Measurements from ENCODE around the gene RNF151.

DNA sequence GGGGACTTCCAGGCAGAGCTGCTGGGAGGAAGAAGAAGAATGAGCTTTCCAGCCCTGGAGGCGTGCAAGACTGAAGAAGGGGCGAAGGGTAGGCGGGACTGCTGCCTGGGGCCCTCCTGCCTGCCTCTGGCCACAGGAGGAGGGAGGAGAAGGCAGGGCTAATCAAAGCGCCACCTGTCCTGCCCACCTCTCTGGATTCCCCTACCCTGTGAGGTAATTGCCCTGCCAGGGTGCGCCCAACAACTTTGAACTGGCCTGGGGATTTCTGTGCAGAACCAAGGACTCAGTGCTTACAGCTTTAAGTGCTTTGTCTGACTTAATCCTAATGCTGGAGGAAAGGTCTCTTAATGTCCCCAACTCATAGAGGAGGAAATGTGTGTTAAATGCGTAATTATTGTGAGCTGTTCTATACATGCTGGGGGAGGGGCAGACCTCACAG lies 14.8 kb downstream of the RNF151 start, which contains the start of gene NOXO1:
- no peak for TF ChIP-seq EZH2 (conservative IDR thresholded peaks at IDR 0.05; ENCODE audit: low read depth, low read length)
- TF ChIP-seq SRF (IDR thresholded peaks at IDR 0.05; ENCODE audit: low read depth, low read length), result no peak
- TF ChIP-seq NR2F1 (CRISPR knock-in tag; IDR thresholded peaks at IDR 0.05), result no peak
- TF ChIP-seq FOXP1 (IDR thresholded peaks at IDR 0.05), result no peak
- TF ChIP-seq FOXP1 (CRISPR knock-in tag; IDR thresholded peaks at IDR 0.05), result no peak
- no peak for TF ChIP-seq ZNF878 (CRISPR knock-in tag; IDR thresholded peaks at IDR 0.05)
- TF ChIP-seq FOXM1 (CRISPR knock-in tag; IDR thresholded peaks at IDR 0.05), result no peak
- TF ChIP-seq ZNF232 (CRISPR knock-in tag; IDR thresholded peaks at IDR 0.05; ENCODE audit: borderline replicate concordance), result no peak
- TF ChIP-seq, protein P1, sequence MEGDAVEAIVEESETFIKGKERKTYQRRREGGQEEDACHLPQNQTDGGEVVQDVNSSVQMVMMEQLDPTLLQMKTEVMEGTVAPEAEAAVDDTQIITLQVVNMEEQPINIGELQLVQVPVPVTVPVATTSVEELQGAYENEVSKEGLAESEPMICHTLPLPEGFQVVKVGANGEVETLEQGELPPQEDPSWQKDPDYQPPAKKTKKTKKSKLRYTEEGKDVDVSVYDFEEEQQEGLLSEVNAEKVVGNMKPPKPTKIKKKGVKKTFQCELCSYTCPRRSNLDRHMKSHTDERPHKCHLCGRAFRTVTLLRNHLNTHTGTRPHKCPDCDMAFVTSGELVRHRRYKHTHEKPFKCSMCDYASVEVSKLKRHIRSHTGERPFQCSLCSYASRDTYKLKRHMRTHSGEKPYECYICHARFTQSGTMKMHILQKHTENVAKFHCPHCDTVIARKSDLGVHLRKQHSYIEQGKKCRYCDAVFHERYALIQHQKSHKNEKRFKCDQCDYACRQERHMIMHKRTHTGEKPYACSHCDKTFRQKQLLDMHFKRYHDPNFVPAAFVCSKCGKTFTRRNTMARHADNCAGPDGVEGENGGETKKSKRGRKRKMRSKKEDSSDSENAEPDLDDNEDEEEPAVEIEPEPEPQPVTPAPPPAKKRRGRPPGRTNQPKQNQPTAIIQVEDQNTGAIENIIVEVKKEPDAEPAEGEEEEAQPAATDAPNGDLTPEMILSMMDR (CRISPR knock-in tag; IDR thresholded peaks at IDR 0.05), result no peak
- no peak for TF ChIP-seq ZNF24 (IDR thresholded peaks at IDR 0.05)
- no peak for TF ChIP-seq ZNF549 (CRISPR knock-in tag; IDR thresholded peaks at IDR 0.05)
- TF ChIP-seq, protein P2, sequence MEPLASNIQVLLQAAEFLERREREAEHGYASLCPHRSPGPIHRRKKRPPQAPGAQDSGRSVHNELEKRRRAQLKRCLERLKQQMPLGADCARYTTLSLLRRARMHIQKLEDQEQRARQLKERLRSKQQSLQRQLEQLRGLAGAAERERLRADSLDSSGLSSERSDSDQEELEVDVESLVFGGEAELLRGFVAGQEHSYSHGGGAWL (CRISPR knock-in tag; IDR thresholded peaks at IDR 0.05), result no peak
- TF ChIP-seq EP300 (IDR thresholded peaks at IDR 0.05; ENCODE audit: low read depth in 2 of 2, low read length in 2 of 2), result no peak
- TF ChIP-seq EP300 (CRISPR knock-in tag; IDR thresholded peaks at IDR 0.05; ENCODE audit: borderline replicate concordance), result no peak

Data from HepG2 (cell line).